Neuronal stem cell (in vitro differentiated cells): ENCODE results near the gene TXNDC11.

ENCODE experiments used
- DNase-seq: peaks from one replicate; pipeline ENCODE4 v3.0.0-alpha.2; 2013; ENCODE audit warnings: low spot score
- H2AFZ ChIP-seq: one replicate; pipeline ENCODE4 v1.6.1; 2013; ENCODE audit warnings: mild to moderate bottlenecking, low read length, inconsistent platforms
- H2AK5ac ChIP-seq: 2 replicates; pipeline ENCODE4 v1.6.1; 2013; ENCODE audit warnings: low read depth, mild to moderate bottlenecking, inconsistent platforms, low read length, moderate library complexity, mixed read lengths
- H2BK120ac ChIP-seq: 2 replicates; pipeline ENCODE4 v1.6.1; 2013; ENCODE audit warnings: low read depth, mild to moderate bottlenecking, inconsistent platforms, low read length, moderate library complexity, mixed read lengths
- H2BK12ac ChIP-seq: one replicate; pipeline ENCODE4 v1.6.1; 2013; ENCODE audit warnings: low read length, inconsistent platforms
- H2BK15ac ChIP-seq: 2 replicates; pipeline ENCODE4 v1.6.1; 2013; ENCODE audit warnings: mild to moderate bottlenecking, low read length, inconsistent platforms, mixed read lengths
- H2BK5ac ChIP-seq: one replicate; pipeline ENCODE4 v1.6.1; 2013; ENCODE audit warnings: inconsistent platforms, mild to moderate bottlenecking, low read length, moderate library complexity
- H3K14ac ChIP-seq: one replicate; pipeline ENCODE4 v1.6.1; 2013; ENCODE audit warnings: low read length, inconsistent platforms
- H3K18ac ChIP-seq: 2 replicates; pipeline ENCODE4 v1.6.1; 2013; ENCODE audit warnings: low read length, inconsistent platforms
- H3K23ac ChIP-seq: 2 replicates; pipeline ENCODE4 v1.6.1; 2013; ENCODE audit warnings: low read depth, mild to moderate bottlenecking, mixed read lengths, low read length, inconsistent platforms; ENCODE audit not compliant: poor library complexity
- H3K27ac ChIP-seq: replicated peaks from 3 replicates; pipeline ENCODE4 v1.5.1; 2013; ENCODE audit warnings: low read length, inconsistent platforms
- H3K27me3 ChIP-seq, 3 experiments: 2 replicates each; pipeline ENCODE4 v1.6.1; 2013; ENCODE audit warnings: low read length in 3 of 3, mild to moderate bottlenecking in 2 of 3, inconsistent platforms in 1 of 3, low read depth in 1 of 3, mixed read lengths in 1 of 3, moderate library complexity in 1 of 3; ENCODE audit not compliant: control insufficient read depth in 3 of 3, insufficient read depth in 3 of 3
- H3K36me3 ChIP-seq, 2 donors: replicated peaks in 1 of 2; 2 replicates each; pipeline ENCODE4 v1.6.1; 2013; ENCODE audit warnings: low read length in 2 of 2; ENCODE audit not compliant: control insufficient read depth in 2 of 2, insufficient read depth in 2 of 2
- H3K4ac ChIP-seq: 2 replicates; pipeline ENCODE4 v1.6.1; 2013; ENCODE audit warnings: inconsistent platforms, mild to moderate bottlenecking, low read length, moderate library complexity
- H3K4me1 ChIP-seq, 2 donors: 1 replicate in 1 of 2; 2 replicates in 1 of 2; pipeline ENCODE4 v1.6.1; 2013; ENCODE audit warnings: low read length in 2 of 2, low read depth in 1 of 2; ENCODE audit not compliant: control insufficient read depth in 2 of 2, insufficient read depth in 1 of 2
- H3K4me2 ChIP-seq: one replicate; pipeline ENCODE4 v1.6.1; 2013; ENCODE audit warnings: mild to moderate bottlenecking, low read length, inconsistent platforms; ENCODE audit not compliant: insufficient read depth, poor library complexity, severe bottlenecking
- H3K4me3 ChIP-seq, 2 donors: 2 replicates each; pipeline ENCODE4 v1.5.1; 2013; ENCODE audit warnings: low read length in 2 of 2, mild to moderate bottlenecking in 2 of 2, inconsistent platforms in 1 of 2, moderate library complexity in 1 of 2
- H3K79me1 ChIP-seq: one replicate; pipeline ENCODE4 v1.6.1; 2013; ENCODE audit warnings: low read depth, mild to moderate bottlenecking, inconsistent platforms, low read length, moderate library complexity
- H3K9ac ChIP-seq: one replicate; pipeline ENCODE4 v1.6.1; 2013; ENCODE audit warnings: mild to moderate bottlenecking, low read depth, low read length, inconsistent platforms; ENCODE audit not compliant: poor library complexity
- H3K9me3 ChIP-seq, 2 donors: replicated peaks in 1 of 2; 2 replicates each; pipeline versions ENCODE3 to v1.6.1; 2013; ENCODE audit warnings: low read length in 2 of 2, mild to moderate bottlenecking in 2 of 2, inconsistent platforms in 1 of 2, low read depth in 1 of 2, mixed read lengths in 1 of 2, moderate library complexity in 1 of 2; ENCODE audit not compliant: control insufficient read depth in 2 of 2, insufficient read depth in 1 of 2
- H4K8ac ChIP-seq: one replicate; pipeline ENCODE4 v1.6.1; 2013; ENCODE audit warnings: low read depth, mild to moderate bottlenecking, inconsistent platforms, low read length, moderate library complexity
- H4K91ac ChIP-seq: one replicate; pipeline ENCODE4 v1.6.1; 2013; ENCODE audit warnings: low read length, low read depth, mild to moderate bottlenecking, inconsistent platforms; ENCODE audit not compliant: poor library complexity
- WGBS, 2 donors: extraction: QIAGEN DNeasy Blood & Tissue Kit; methylation state at CpG; one replicate each; pipeline ENCODE4 v1.1.7; 2013; ENCODE audit warnings: missing lambda C conversion rate in 2 of 2, mixed read lengths in 1 of 2; ENCODE audit not compliant: insufficient read length in 2 of 2, insufficient replicate concordance in 1 of 2; ENCODE audit errors: extremely low coverage in 2 of 2; 5-methylcytosine and 5-hydroxymethylcytosine counted together

The TXNDC11 gene

GRCh38 chr16:11757671-11758545, 15.3 kb upstream of the TXNDC11 start:
- H4K91ac ChIP-seq: no peak overlapping the region
- no peak overlapping the region for H3K4ac ChIP-seq
- no peak overlapping the region for H2AFZ ChIP-seq
- no peak for DNase-seq
- no peak overlapping the region for H2AK5ac ChIP-seq
- H2BK12ac ChIP-seq: no peak overlapping the region
- no peak overlapping the region for H3K9ac ChIP-seq
- no peak overlapping the region for H3K18ac ChIP-seq
- no peak overlapping the region for H4K8ac ChIP-seq
- peaks cover 36 to 91% of the 10 kb centered on the region in 2 donors for H3K36me3 ChIP-seq
- H2BK15ac ChIP-seq: no peak overlapping the region
- no CpG with 5 or more reads among the region's 10 CpGs for WGBS, 2 donors
- no peaks in the 10 kb centered on the region for H3K27me3 ChIP-seq
- peaks cover 2% of the 10 kb centered on the region for H3K79me1 ChIP-seq
- H3K9me3 ChIP-seq: no peaks in the 10 kb centered on the region
- no peak overlapping the region for H3K14ac ChIP-seq
- no peak overlapping the region for H2BK5ac ChIP-seq
- H2BK120ac ChIP-seq: no peak overlapping the region
- H3K27ac ChIP-seq: no peak overlapping the region
- H3K4me2 ChIP-seq: no peak overlapping the region
- no peak overlapping the region for H3K23ac ChIP-seq
- H3K4me1 ChIP-seq: no peaks in the 10 kb centered on the region
- no peak overlapping the region for H3K4me3 ChIP-seq

GRCh38 chr16:11756248-11756647, 13.6 kb upstream of the TXNDC11 start:
- Histone ChIP-seq H3K9me3 (no peaks in the 10 kb centered on the region), H3K4me2 (no peak overlapping the region), H3K4me1 (no peaks in the 10 kb centered on the region), H4K8ac (no peak overlapping the region), H2AFZ (no peak overlapping the region), H3K23ac (no peak overlapping the region), H2BK5ac (no peak overlapping the region), H4K91ac (no peak overlapping the region), H3K27ac (no peak overlapping the region), H2BK12ac (no peak overlapping the region), H3K9ac (no peak overlapping the region), H3K36me3 (peaks cover 40 to 91% of the 10 kb centered on the region in 2 donors), H3K27me3 (no peaks in the 10 kb centered on the region), H2BK15ac (no peak overlapping the region), H2AK5ac (no peak overlapping the region), H3K4ac (no peak overlapping the region), H3K14ac (no peak overlapping the region), H3K79me1 (peaks cover 2% of the 10 kb centered on the region), H3K18ac (no peak overlapping the region), H2BK120ac (no peak overlapping the region), H3K4me3 (no peak overlapping the region)
- no peak for DNase-seq
- WGBS, 2 donors: no CpG with 5 or more reads among the region's 3 CpGs

GRCh38 chr16:11755022-11755760, 12.5 kb upstream of the TXNDC11 start:
- Histone ChIP-seq H2BK5ac (no peak overlapping the region), H3K4me3 (no peak overlapping the region), H4K91ac (no peak overlapping the region), H3K79me1 (peaks cover 2% of the 10 kb centered on the region), H2BK12ac (no peak overlapping the region), H2AK5ac (no peak overlapping the region), H3K4me2 (no peak overlapping the region), H2AFZ (no peak overlapping the region), H2BK120ac (no peak overlapping the region), H3K4me1 (no peaks in the 10 kb centered on the region), H3K23ac (no peak overlapping the region), H4K8ac (no peak overlapping the region), H3K18ac (no peak overlapping the region), H3K14ac (no peak overlapping the region), H3K9me3 (no peaks in the 10 kb centered on the region), H3K4ac (no peak overlapping the region), H2BK15ac (no peak overlapping the region), H3K27me3 (no peaks in the 10 kb centered on the region), H3K36me3 (peaks cover 41 to 91% of the 10 kb centered on the region in 2 donors), H3K9ac (no peak overlapping the region), H3K27ac (no peak overlapping the region)
- DNase-seq: no peak
- WGBS, 2 donors: no CpG with 5 or more reads among the region's 13 CpGs

GRCh38 chr16:11752856-11753255, 10.2 kb upstream of the TXNDC11 start:
- no peak overlapping the region for H3K18ac ChIP-seq
- no peak overlapping the region for H3K14ac ChIP-seq
- no peak overlapping the region for H3K4me2 ChIP-seq
- no peak overlapping the region for H3K4me3 ChIP-seq
- H3K9me3 ChIP-seq: no peaks in the 10 kb centered on the region
- DNase-seq: no peak
- no peak overlapping the region for H3K27ac ChIP-seq
- H4K8ac ChIP-seq: no peak overlapping the region
- no peaks in the 10 kb centered on the region for H3K27me3 ChIP-seq
- H2BK5ac ChIP-seq: no peak overlapping the region
- H3K4ac ChIP-seq: no peak overlapping the region
- no peak overlapping the region for H3K23ac ChIP-seq
- peaks cover 38 to 92% of the 10 kb centered on the region in 2 donors for H3K36me3 ChIP-seq
- no peak overlapping the region for H2AFZ ChIP-seq
- no peak overlapping the region for H3K9ac ChIP-seq
- no peaks in the 10 kb centered on the region for H3K4me1 ChIP-seq
- no peak overlapping the region for H2AK5ac ChIP-seq
- no peak overlapping the region for H2BK15ac ChIP-seq
- H2BK120ac ChIP-seq: no peak overlapping the region
- H4K91ac ChIP-seq: no peak overlapping the region
- H2BK12ac ChIP-seq: no peak overlapping the region
- WGBS, 2 donors: no CpG with 5 or more reads among the region's 3 CpGs
- H3K79me1 ChIP-seq: peaks cover 2% of the 10 kb centered on the region
